Measurements from ENCODE around the gene RGL2.
A peak's percentile ranks its signal among the peaks of the same experiment; 100 is the strongest.

RGL2 gene

GRCh38 chr6:33317419-33317668 is 18.6 kb upstream of the RGL2 start:
- Histone ChIP-seq H3K4me3 (ENCODE audit: insufficient read depth, low read depth, low read length) (peak overlapping the region; percentile 59), H3K27me3 (ENCODE audit: control insufficient read depth, insufficient read depth, low read length, poor library complexity, severe bottlenecking) (peaks cover 11% of the 10 kb centered on the region)

GRCh38 chr6:33316603-33317418 is 18.1 kb upstream of the RGL2 start:
- H3K4me1 ChIP-seq (ENCODE audit: control insufficient read depth, insufficient read depth, low read length): peaks cover 40% of the 10 kb centered on the region
- WGBS, 2 experiments: 76 to 79% methylated on average over 17 to 19 of the region's 19 CpGs
- peaks cover 16% of the 10 kb centered on the region for H3K27me3 ChIP-seq (ENCODE audit: control insufficient read depth, insufficient read depth, low read length, poor library complexity, severe bottlenecking)
- no peaks in the 10 kb centered on the region for H3K9me3 ChIP-seq (ENCODE audit: control insufficient read depth, low read length)
- H3K4me3 ChIP-seq (ENCODE audit: insufficient read depth, low read depth, low read length): peak overlapping the region; percentile 59
- no peak overlapping the region for H3K27ac ChIP-seq (ENCODE audit: insufficient read depth, low read depth, low read length, poor library complexity, severe bottlenecking)
- H3K36me3 ChIP-seq (ENCODE audit: control insufficient read depth, insufficient read depth, low read length): peaks cover 26% of the 10 kb centered on the region

More at GRCh38 chr6:33317419-33317668, 18.6 kb upstream of the RGL2 start:
- 0% methylated on average over 20 to 24 of the region's 27 CpGs for WGBS, 2 experiments
- Histone ChIP-seq H3K27ac (ENCODE audit: insufficient read depth, low read depth, low read length, poor library complexity, severe bottlenecking) (no peak overlapping the region), H3K4me1 (ENCODE audit: control insufficient read depth, insufficient read depth, low read length) (peaks cover 43% of the 10 kb centered on the region), H3K36me3 (ENCODE audit: control insufficient read depth, insufficient read depth, low read length) (peaks cover 26% of the 10 kb centered on the region), H3K9me3 (ENCODE audit: control insufficient read depth, low read length) (no peaks in the 10 kb centered on the region)

- Histone ChIP-seq H3K9me3 (ENCODE audit: control insufficient read depth, low read length) (no peaks in the 10 kb centered on the region), H3K4me1 (ENCODE audit: control insufficient read depth, insufficient read depth, low read length) (peaks cover 32% of the 10 kb centered on the region), H3K4me3 (ENCODE audit: insufficient read depth, low read depth, low read length) (no peak overlapping the region), H3K27ac (ENCODE audit: insufficient read depth, low read depth, low read length, poor library complexity, severe bottlenecking) (no peak overlapping the region), H3K36me3 (ENCODE audit: control insufficient read depth, insufficient read depth, low read length) (peaks cover 24% of the 10 kb centered on the region), H3K27me3 (ENCODE audit: control insufficient read depth, insufficient read depth, low read length, poor library complexity, severe bottlenecking) (peaks cover 17% of the 10 kb centered on the region)
- 94 to 96% methylated on average over 15 to 17 of the region's 17 CpGs for WGBS, 2 experiments
Measured at GRCh38 chr6:33315793-33316602, 17.3 kb upstream of the RGL2 start.

GRCh38 chr6:33314943-33315792 is 16.4 kb upstream of the RGL2 start:
- no peak overlapping the region for H3K4me3 ChIP-seq (ENCODE audit: insufficient read depth, low read depth, low read length)
- WGBS, 2 experiments: 87% methylated on average over 47 of the region's 47 CpGs
- H3K9me3 ChIP-seq (ENCODE audit: control insufficient read depth, low read length): no peaks in the 10 kb centered on the region
- H3K36me3 ChIP-seq (ENCODE audit: control insufficient read depth, insufficient read depth, low read length): peaks cover 16% of the 10 kb centered on the region
- peaks cover 17% of the 10 kb centered on the region for H3K27me3 ChIP-seq (ENCODE audit: control insufficient read depth, insufficient read depth, low read length, poor library complexity, severe bottlenecking)
- peaks cover 30% of the 10 kb centered on the region for H3K4me1 ChIP-seq (ENCODE audit: control insufficient read depth, insufficient read depth, low read length)
- no peak overlapping the region for H3K27ac ChIP-seq (ENCODE audit: insufficient read depth, low read depth, low read length, poor library complexity, severe bottlenecking)

DNA sequence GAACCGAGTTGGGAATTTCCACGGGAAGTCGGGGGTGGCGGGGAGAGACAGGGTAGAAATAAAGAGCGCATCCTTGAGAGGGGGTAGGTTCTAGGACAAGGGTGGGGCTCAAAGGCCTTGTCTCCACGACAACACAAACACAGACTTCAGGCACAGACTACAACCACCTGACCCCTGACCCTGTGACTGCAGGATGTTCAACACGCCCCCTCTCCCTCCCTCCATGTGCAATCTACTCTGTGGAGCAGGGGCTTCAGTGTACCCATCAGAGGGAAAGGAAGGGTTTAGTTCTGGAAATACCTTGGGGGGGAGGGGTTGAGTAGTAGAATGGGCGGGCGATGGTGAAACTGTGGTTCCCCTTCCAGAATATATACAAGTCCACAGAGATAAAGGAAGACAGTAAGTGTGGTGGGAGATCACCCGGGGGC is 15.8 kb upstream of the RGL2 start:
- H3K4me1 ChIP-seq (ENCODE audit: control insufficient read depth, insufficient read depth, low read length): peaks cover 23% of the 10 kb centered on the region
- peaks cover 17% of the 10 kb centered on the region for H3K27me3 ChIP-seq (ENCODE audit: control insufficient read depth, insufficient read depth, low read length, poor library complexity, severe bottlenecking)
- peak overlapping the region; percentile 66 for H3K4me3 ChIP-seq (ENCODE audit: insufficient read depth, low read depth, low read length)
- no peaks in the 10 kb centered on the region for H3K9me3 ChIP-seq (ENCODE audit: control insufficient read depth, low read length)
- H3K27ac ChIP-seq (ENCODE audit: insufficient read depth, low read depth, low read length, poor library complexity, severe bottlenecking): no peak overlapping the region
- WGBS, 2 experiments: 33 to 38% methylated on average over 6 to 10 of the region's 10 CpGs
- H3K36me3 ChIP-seq (ENCODE audit: control insufficient read depth, insufficient read depth, low read length): peaks cover 10% of the 10 kb centered on the region

- no peak within 1 kb of the TSS for H3K27ac ChIP-seq (ENCODE audit: insufficient read depth, low read depth, low read length, poor library complexity, severe bottlenecking)
- peaks cover 20% of the 10 kb centered on the region for H3K4me1 ChIP-seq (ENCODE audit: control insufficient read depth, insufficient read depth, low read length)
- 1 to 2% methylated on average over 43 to 47 of the region's 47 CpGs for WGBS, 2 experiments
- peaks cover 3% of the 10 kb centered on the region for H3K36me3 ChIP-seq (ENCODE audit: control insufficient read depth, insufficient read depth, low read length)
- peaks cover 17% of the 10 kb centered on the region for H3K27me3 ChIP-seq (ENCODE audit: control insufficient read depth, insufficient read depth, low read length, poor library complexity, severe bottlenecking)
- peak within 1 kb of the TSS; percentile 66 for H3K4me3 ChIP-seq (ENCODE audit: insufficient read depth, low read depth, low read length)
- H3K9me3 ChIP-seq (ENCODE audit: control insufficient read depth, low read length): no peaks in the 10 kb centered on the region
Measured at GRCh38 chr6:33313709-33314514, 15.2 kb upstream of the RGL2 start, which contains the start of gene TAPBP. TSS of gene TAPBP (minus strand) at chr6:33314078. CDS start at chr6:33314041, 37 bp downstream.

GRCh38 chr6:33313105-33313708 is 14.5 kb upstream of the RGL2 start:
- Histone ChIP-seq H3K27me3 (ENCODE audit: control insufficient read depth, insufficient read depth, low read length, poor library complexity, severe bottlenecking) (peaks cover 17% of the 10 kb centered on the region), H3K9me3 (ENCODE audit: control insufficient read depth, low read length) (no peaks in the 10 kb centered on the region), H3K4me3 (ENCODE audit: insufficient read depth, low read depth, low read length) (peak overlapping the region; percentile 66), H3K4me1 (ENCODE audit: control insufficient read depth, insufficient read depth, low read length) (peaks cover 14% of the 10 kb centered on the region), H3K27ac (ENCODE audit: insufficient read depth, low read depth, low read length, poor library complexity, severe bottlenecking) (no peak overlapping the region), H3K36me3 (ENCODE audit: control insufficient read depth, insufficient read depth, low read length) (no peaks in the 10 kb centered on the region)
- WGBS, 2 experiments: 0% methylated on average over 33 of the region's 33 CpGs

DNA sequence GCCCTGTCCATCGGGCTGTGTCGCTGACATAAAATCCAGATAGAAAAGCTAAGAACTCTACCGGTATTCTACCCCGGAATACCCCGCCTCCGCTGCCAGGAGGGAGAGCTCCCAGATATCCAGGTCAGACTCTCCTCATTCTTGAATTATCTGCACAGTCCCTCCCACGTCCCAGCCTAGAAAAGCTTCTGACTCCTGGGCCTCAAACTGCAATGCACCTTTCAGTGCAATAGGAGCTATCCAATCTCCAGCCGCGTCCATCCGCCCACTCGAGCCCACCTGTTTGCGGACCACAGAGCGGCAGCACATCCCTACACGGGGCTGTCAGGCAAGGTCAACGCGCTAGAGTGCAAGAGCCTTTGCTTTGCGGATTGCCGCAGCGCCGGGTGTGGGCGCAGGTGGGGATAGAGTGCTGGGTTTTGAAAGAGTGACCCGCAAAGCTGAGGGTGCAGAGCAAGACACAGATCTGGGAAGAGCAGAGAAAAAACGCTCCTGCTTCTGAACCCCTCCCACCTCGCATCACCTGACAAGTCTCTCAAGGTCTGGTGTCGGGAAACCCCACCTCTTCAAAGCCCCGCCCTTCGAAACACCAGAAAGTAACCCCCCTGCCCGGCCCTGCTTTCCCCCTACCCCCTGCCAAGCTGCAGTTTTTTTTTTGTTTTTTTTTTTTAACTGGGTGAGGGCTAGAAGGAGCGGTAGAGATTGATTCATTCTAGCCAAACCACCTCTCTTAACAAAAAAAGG is 13.8 kb upstream of the RGL2 start:
- 6 to 7% methylated on average over 28 to 29 of the region's 29 CpGs for WGBS, 2 experiments
- Histone ChIP-seq H3K27ac (ENCODE audit: insufficient read depth, low read depth, low read length, poor library complexity, severe bottlenecking) (no peak overlapping the region), H3K27me3 (ENCODE audit: control insufficient read depth, insufficient read depth, low read length, poor library complexity, severe bottlenecking) (peaks cover 17% of the 10 kb centered on the region)

More for the DNA sequence above, 13.8 kb upstream of the RGL2 start:
- Histone ChIP-seq H3K4me1 (ENCODE audit: control insufficient read depth, insufficient read depth, low read length) (peaks cover 14% of the 10 kb centered on the region), H3K9me3 (ENCODE audit: control insufficient read depth, low read length) (no peaks in the 10 kb centered on the region), H3K36me3 (ENCODE audit: control insufficient read depth, insufficient read depth, low read length) (no peaks in the 10 kb centered on the region), H3K4me3 (ENCODE audit: insufficient read depth, low read depth, low read length) (peak overlapping the region; percentile 66)
